ENCODE data around the gene TNS4. TPM values are rescaled to one million over a fixed set of nuclear protein-coding genes. Genes with fewer than 3 reads are reported as not detected.

The TNS4 gene
- total and polyA plus RNA-seq, 7 donors: 0.04 to 0.06 TPM; not detected in 5

GRCh38 chr17:40502716-40503115, 1.3 kb upstream of the TNS4 start:
- Histone ChIP-seq H3K4me1 (peaks cover 18% of the 10 kb centered on the region), H3K9me3 (no peaks in the 10 kb centered on the region), H3K36me3 (ENCODE audit: insufficient read depth in 1 of 2, low read depth in 1 of 2) (no peaks in the 10 kb centered on the region), H3K4me3 (no peak overlapping the region), H3K27ac (no peak overlapping the region), H3K27me3 (ENCODE audit: insufficient read depth in 3 of 3, low read length in 2 of 3) (no peaks in the 10 kb centered on the region)
- WGBS, 3 donors: 95 to 96% (median 96%) methylated on average over 5 of the region's 5 CpGs
- no peak for TF ChIP-seq CTCF (IDR thresholded peaks at IDR 0.05)
- no peak for ATAC-seq
- intact Hi-C loops (cut with DNase I): no loop called here
- no peak for DNase-seq

DNA sequence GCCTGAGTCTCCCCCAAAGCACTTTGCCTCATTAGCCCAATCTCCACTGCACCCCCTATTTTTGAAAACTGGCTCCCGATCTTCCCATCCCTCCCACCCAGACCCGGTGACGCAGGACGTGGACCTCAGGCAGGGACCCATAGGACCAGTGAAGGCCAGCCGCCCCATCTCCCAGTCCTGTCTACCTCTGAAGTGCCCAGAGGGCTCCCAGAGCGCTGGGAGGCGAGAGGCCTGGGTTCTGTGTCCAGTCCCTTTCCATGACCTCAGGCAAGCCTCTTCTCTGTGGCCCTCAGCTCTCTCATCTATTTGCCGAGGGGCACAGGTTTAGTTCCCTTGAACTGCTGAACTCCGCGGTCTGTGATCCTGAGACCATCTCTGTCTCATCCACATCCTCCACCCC, 714 bp downstream of the TNS4 start:
- no peak for ATAC-seq
- no peaks in the 10 kb centered on the region for H3K9me3 ChIP-seq
- H3K4me1 ChIP-seq: peaks cover 18% of the 10 kb centered on the region
- TF ChIP-seq CTCF (IDR thresholded peaks at IDR 0.05): no peak
- no peak overlapping the region for H3K4me3 ChIP-seq
- H3K36me3 ChIP-seq (ENCODE audit: insufficient read depth in 1 of 2, low read depth in 1 of 2): no peaks in the 10 kb centered on the region
- no peak for DNase-seq
- no peaks in the 10 kb centered on the region for H3K27me3 ChIP-seq (ENCODE audit: insufficient read depth in 3 of 3, low read length in 2 of 3)
- no peak overlapping the region for H3K27ac ChIP-seq
- intact Hi-C loops (cut with DNase I): no loop called here
- WGBS, 3 donors: 93 to 96% (median 93%) methylated on average over 10 of the region's 10 CpGs

- intact Hi-C loops (cut with DNase I): no loop called here
- TF ChIP-seq CTCF (IDR thresholded peaks at IDR 0.05): no peak
- no peaks in the 10 kb centered on the region for H3K9me3 ChIP-seq
- peaks cover 18% of the 10 kb centered on the region for H3K4me1 ChIP-seq
- H3K36me3 ChIP-seq (ENCODE audit: insufficient read depth in 1 of 2, low read depth in 1 of 2): no peaks in the 10 kb centered on the region
- ATAC-seq: peak in 2 of 4 donors; percentile 9
- no peak overlapping the region for H3K27ac ChIP-seq
- H3K4me3 ChIP-seq: no peak overlapping the region
- WGBS, 3 donors: 84 to 89% (median 84%) methylated on average over 11 of the region's 11 CpGs
- DNase-seq: no peak
- H3K27me3 ChIP-seq (ENCODE audit: insufficient read depth in 3 of 3, low read length in 2 of 3): no peaks in the 10 kb centered on the region
Measured at GRCh38 chr17:40500190-40500589, 1.2 kb downstream of the TNS4 start.

DNA sequence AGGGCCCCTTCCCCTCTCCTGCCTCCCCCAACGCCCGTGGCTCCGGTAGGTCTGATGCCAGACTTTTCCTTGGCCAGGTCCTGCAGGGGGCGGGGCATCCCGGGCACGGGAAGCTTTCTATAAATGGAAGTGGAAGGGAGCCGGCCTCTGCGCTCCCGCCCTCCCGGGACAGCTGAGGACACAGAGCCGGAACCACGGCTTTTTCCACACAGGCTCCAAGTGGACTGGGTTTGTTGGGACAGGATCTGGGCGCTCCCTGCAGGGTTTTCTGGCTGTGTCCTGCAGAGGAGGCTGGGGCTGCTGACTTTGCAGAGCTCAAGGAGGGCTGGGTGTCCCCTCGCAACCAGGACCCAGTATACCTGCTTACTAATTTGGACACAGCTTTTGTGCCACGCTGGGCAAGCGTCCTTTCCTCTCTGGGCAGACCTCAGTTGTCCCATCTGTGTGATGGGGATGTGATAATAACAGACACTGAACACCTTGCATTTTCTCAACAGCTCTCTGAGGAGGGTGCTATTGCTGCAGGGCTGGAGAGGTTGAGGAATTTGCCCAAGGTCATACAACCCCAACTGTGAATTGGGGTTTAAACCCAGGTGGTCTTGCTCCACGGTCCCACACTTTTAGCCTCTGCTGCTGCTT, 1.8 kb downstream of the TNS4 start:
- intact Hi-C loops (cut with DNase I): no loop called here
- no peaks in the 10 kb centered on the region for H3K36me3 ChIP-seq (ENCODE audit: insufficient read depth in 1 of 2, low read depth in 1 of 2)
- TF ChIP-seq CTCF (IDR thresholded peaks at IDR 0.05): no peak
- peak overlapping the region; percentile 22 for H3K4me3 ChIP-seq
- peak overlapping the region; percentile 10 for H3K27ac ChIP-seq
- DNase-seq (peak; percentile 87 to 93), ATAC-seq (peak; percentile 91 to 98 (median 96))
- WGBS, 3 donors: 6 to 13% (median 12%) methylated on average over 17 of the region's 17 CpGs
- peaks cover 18% of the 10 kb centered on the region for H3K4me1 ChIP-seq
- no peaks in the 10 kb centered on the region for H3K9me3 ChIP-seq
- no peaks in the 10 kb centered on the region for H3K27me3 ChIP-seq (ENCODE audit: insufficient read depth in 3 of 3, low read length in 2 of 3)
